Spinal cord (tissue), 10 donors: ENCODE measurements around the gene CLDN25. TPM values are rescaled to one million over a fixed set of nuclear protein-coding genes. Genes with fewer than 3 reads are reported as not detected.
"Not testable (repeated sequence)": the region's sequence is repeated elsewhere in the genome, so short reads cannot be mapped to it uniquely, and the experiment has no call there.

Experiments used
- DNase-seq, 6 donors: peaks; one replicate each; pipeline versions ENCODE4 v3.0.0 to v3.0.0-alpha.2; 2013 to 2015; ENCODE audit warnings: low spot score in 6 of 6, low read depth in 4 of 6
- H3K27ac ChIP-seq: one replicate; pipeline ENCODE4 v1.5.1; 2013; ENCODE audit warnings: low read depth, low read length, control low read depth
- H3K27me3 ChIP-seq: one replicate; pipeline ENCODE4 v1.6.1; 2013; ENCODE audit warnings: low read length; ENCODE audit not compliant: control insufficient read depth, insufficient read depth
- H3K36me3 ChIP-seq: one replicate; pipeline ENCODE4 v1.6.1; 2013; ENCODE audit warnings: low read length; ENCODE audit not compliant: control insufficient read depth, insufficient read depth
- H3K4me1 ChIP-seq: one replicate; pipeline ENCODE4 v1.6.1; 2013; ENCODE audit warnings: low read length; ENCODE audit not compliant: control insufficient read depth, insufficient read depth
- H3K4me3 ChIP-seq: one replicate; pipeline ENCODE4 v1.5.1; 2013; ENCODE audit warnings: low read depth, low read length, control low read depth
- H3K9me3 ChIP-seq: one replicate; pipeline ENCODE4 v1.6.1; 2013; ENCODE audit warnings: low read length; ENCODE audit not compliant: control insufficient read depth, insufficient read depth
- WGBS: methylation state at CpG from one replicate; pipeline ENCODE4 v1.1.5; 2013; ENCODE audit warnings: missing lambda C conversion rate; ENCODE audit not compliant: insufficient coverage; 5-methylcytosine and 5-hydroxymethylcytosine counted together
- long read RNA-seq, 4 donors: transcript quantifications; one replicate each; lab custom pipeline, GENCODE V29; 2026
- polyA plus RNA-seq, 2 donors: library from polyadenylated mRNA; unstranded; fragments of 120-200 nt; gene quantifications; one replicate each; pipeline ENCODE4 v1.2.1, GENCODE V29; 2013; ENCODE audit not compliant: insufficient read length in 2 of 2
- total RNA-seq, 2 donors: library from RNA; depleted of rRNA in 1 of 2; stranded (reverse); fragments of 120-200 nt in 1 of 2; fragments of >200 nt in 1 of 2; gene quantifications; one replicate each; pipeline versions ENCODE4 v1.2.3 to v1.2.4, GENCODE V29; 2013 to 2014
- donor health status: healthy.

Gene CLDN25
- total RNA-seq: not detected
- polyA plus RNA-seq: not detected
- long read RNA-seq, donor 1: 0 reads
- long read RNA-seq, donor 2: 0 reads
- long read RNA-seq, donor 3: 0 reads
- long read RNA-seq, donor 4: 0 reads

- 78% methylated on average over 3 of the region's 4 CpGs for WGBS
Observed at GRCh38 chr11:113779496-113779895, at the start of gene CLDN25. TSS of gene CLDN25 (plus strand) at chr11:113779796. CDS start at chr11:113779796, 0 bp downstream.

GRCh38 chr11:113730887-113731726, 48.5 kb upstream of the CLDN25 start:
- Histone ChIP-seq H3K27ac (no peak overlapping the region), H3K36me3 (peaks cover 7% of the 10 kb centered on the region), H3K9me3 (no peaks in the 10 kb centered on the region), H3K27me3 (no peaks in the 10 kb centered on the region), H3K4me3 (no peak overlapping the region), H3K4me1 (no peaks in the 10 kb centered on the region)
- 12% methylated on average over 2 of the region's 4 CpGs for WGBS
- DNase-seq: peak; percentile 51 to 94 (median 61)

More at GRCh38 chr11:113779496-113779895, at the start of gene CLDN25:
- no peak for DNase-seq
- no peaks in the 10 kb centered on the region for H3K9me3 ChIP-seq
- no peaks in the 10 kb centered on the region for H3K36me3 ChIP-seq
- H3K27ac ChIP-seq: no peak within 1 kb of the TSS
- peaks cover 2% of the 10 kb centered on the region for H3K4me1 ChIP-seq
- H3K27me3 ChIP-seq: no peaks in the 10 kb centered on the region
- no peak within 1 kb of the TSS for H3K4me3 ChIP-seq

- Histone ChIP-seq H3K4me1 (no peaks in the 10 kb centered on the region), H3K36me3 (peaks cover 10% of the 10 kb centered on the region), H3K4me3 (no peak overlapping the region), H3K27me3 (no peaks in the 10 kb centered on the region), H3K27ac (no peak overlapping the region), H3K9me3 (no peaks in the 10 kb centered on the region)
- no peak for DNase-seq
- WGBS: 77% methylated on average over 5 of the region's 5 CpGs
Observed at GRCh38 chr11:113732092-113732491, 47.5 kb upstream of the CLDN25 start.

GRCh38 chr11:113736323-113736722, 43.3 kb upstream of the CLDN25 start:
- Histone ChIP-seq H3K36me3 (peaks cover 10% of the 10 kb centered on the region), H3K4me3 (no peak overlapping the region), H3K27ac (no peak overlapping the region), H3K9me3 (no peaks in the 10 kb centered on the region), H3K4me1 (no peaks in the 10 kb centered on the region), H3K27me3 (no peaks in the 10 kb centered on the region)
- no CpG with 5 or more reads among the region's 1 CpG for WGBS
- DNase-seq: no peak

- Histone ChIP-seq H3K9me3 (no peaks in the 10 kb centered on the region), H3K4me1 (no peaks in the 10 kb centered on the region), H3K27me3 (no peaks in the 10 kb centered on the region), H3K27ac (no peak overlapping the region), H3K4me3 (no peak overlapping the region), H3K36me3 (peaks cover 22% of the 10 kb centered on the region)
- no peak for DNase-seq
- WGBS: no CpG with 5 or more reads among the region's 3 CpGs
Observed at GRCh38 chr11:113752932-113753331, 26.7 kb upstream of the CLDN25 start.

GRCh38 chr11:113760241-113760640, 19.4 kb upstream of the CLDN25 start:
- DNase-seq: peak in 2 of 6 donors; percentile 26 to 55
- no peaks in the 10 kb centered on the region for H3K4me1 ChIP-seq
- H3K27me3 ChIP-seq: no peaks in the 10 kb centered on the region
- no CpG with 5 or more reads among the region's 3 CpGs for WGBS
- H3K36me3 ChIP-seq: peaks cover 14% of the 10 kb centered on the region
- no peak overlapping the region for H3K4me3 ChIP-seq
- H3K9me3 ChIP-seq: no peaks in the 10 kb centered on the region
- no peak overlapping the region for H3K27ac ChIP-seq

GRCh38 chr11:113763040-113763439, 16.6 kb upstream of the CLDN25 start:
- not testable (repeated sequence) for H3K27me3 ChIP-seq, H3K36me3 ChIP-seq, H3K27ac ChIP-seq, H3K4me3 ChIP-seq, DNase-seq, H3K9me3 ChIP-seq, H3K4me1 ChIP-seq
- no CpG with 5 or more reads among the region's 2 CpGs for WGBS

- H3K27me3 ChIP-seq: no peaks in the 10 kb centered on the region
- H3K4me3 ChIP-seq: no peak overlapping the region
- peaks cover 6% of the 10 kb centered on the region for H3K36me3 ChIP-seq
- no peak for DNase-seq
- no peaks in the 10 kb centered on the region for H3K9me3 ChIP-seq
- WGBS: 85% methylated on average over 1 of the region's 2 CpGs
- no peaks in the 10 kb centered on the region for H3K4me1 ChIP-seq
- no peak overlapping the region for H3K27ac ChIP-seq
Observed at GRCh38 chr11:113764527-113765219, 14.9 kb upstream of the CLDN25 start.

- Histone ChIP-seq H3K4me1 (peaks cover 7% of the 10 kb centered on the region), H3K27me3 (no peaks in the 10 kb centered on the region), H3K36me3 (peaks cover 15% of the 10 kb centered on the region), H3K4me3 (no peak overlapping the region), H3K27ac (no peak overlapping the region), H3K9me3 (no peaks in the 10 kb centered on the region)
- no CpG with 5 or more reads among the region's 3 CpGs for WGBS
- DNase-seq: no peak
Observed at GRCh38 chr11:113771964-113772363, 7.6 kb upstream of the CLDN25 start.
